HepG2 (cell line): ENCODE measurements around the gene ATP6V1F. TPM values are rescaled to one million over a fixed set of nuclear protein-coding genes. Genes with fewer than 3 reads are reported as not detected.

Experiments
- CHCHD3 ChIP-seq: sonication (generic); formaldehyde crosslinking; IDR thresholded peaks from 2 replicates; pipeline ENCODE4 v1.8.0; 2022; ENCODE audit warnings: mild to moderate bottlenecking, missing genetic modification reagents, moderate library complexity
- FOSL1 ChIP-seq: sonication (generic); formaldehyde crosslinking; IDR thresholded peaks from 2 replicates; pipeline ENCODE4 v1.9.0; 2021; ENCODE audit warnings: missing genetic modification reagents, borderline replicate concordance
- GATAD2A ChIP-seq: IDR thresholded peaks from 2 replicates; pipeline ENCODE4 v1.6.1; 2016
- GPN1 ChIP-seq: sonication (generic); formaldehyde crosslinking; IDR thresholded peaks from 2 replicates; pipeline ENCODE4 v1.5.1; 2020; ENCODE audit warnings: missing genetic modification reagents, borderline replicate concordance
- HNF4G ChIP-seq, 2 experiments: sonication (generic) in 1 of 2; formaldehyde crosslinking in 1 of 2; IDR thresholded peaks; 2 replicates each; pipeline versions ENCODE4 v1.4.0 to v1.6.1; 2011 to 2020; ENCODE audit warnings: borderline replicate concordance in 2 of 2, low read depth in 2 of 2, mild to moderate bottlenecking in 2 of 2, low read length in 1 of 2, missing genetic modification reagents in 1 of 2, moderate library complexity in 1 of 2
- KDM6A ChIP-seq: IDR thresholded peaks from 2 replicates; pipeline ENCODE4 v1.6.1; 2016; ENCODE audit warnings: low read depth
- PHF20 ChIP-seq: sonication (generic); formaldehyde crosslinking; IDR thresholded peaks from 2 replicates; pipeline ENCODE4 v1.5.0; 2020; ENCODE audit warnings: mild to moderate bottlenecking, missing genetic modification reagents
- PPARG ChIP-seq: conservative IDR thresholded peaks from 2 replicates; pipeline ENCODE4 v1.6.1; 2016; ENCODE audit warnings: missing biosample characterization, missing genetic modification reagents
- RXRA ChIP-seq: sonication (generic); formaldehyde crosslinking; IDR thresholded peaks from 2 replicates; pipeline ENCODE4 v1.5.1; 2020; ENCODE audit warnings: missing genetic modification reagents
- SALL1 ChIP-seq: sonication (generic); formaldehyde crosslinking; IDR thresholded peaks from 2 replicates; pipeline ENCODE4 v1.8.0; 2022; ENCODE audit warnings: mild to moderate bottlenecking, missing genetic modification reagents
- SMAD3 ChIP-seq: sonication (generic); formaldehyde crosslinking; IDR thresholded peaks from 2 replicates; pipeline ENCODE4 v1.4.0; 2020; ENCODE audit warnings: missing genetic modification reagents
- TBX2 ChIP-seq: sonication (generic); formaldehyde crosslinking; IDR thresholded peaks from 2 replicates; pipeline ENCODE4 v1.5.0; 2020; ENCODE audit warnings: missing genetic modification reagents, mild to moderate bottlenecking, borderline replicate concordance
- ZBTB1 ChIP-seq: sonication (generic); formaldehyde crosslinking; IDR thresholded peaks from 2 replicates; pipeline ENCODE4 v1.4.0; 2020; ENCODE audit warnings: missing genetic modification reagents, borderline replicate concordance
- ZNF746 ChIP-seq: sonication (generic); formaldehyde crosslinking; IDR thresholded peaks from 2 replicates; pipeline ENCODE4 v1.8.0; 2022; ENCODE audit warnings: mild to moderate bottlenecking, missing genetic modification reagents
- ZNF780A ChIP-seq: sonication (generic); formaldehyde crosslinking; IDR thresholded peaks from 2 replicates; pipeline ENCODE4 v1.8.0; 2022; ENCODE audit warnings: mild to moderate bottlenecking, missing genetic modification reagents, moderate library complexity
- polyA plus RNA-seq, 8 experiments: library from polyadenylated mRNA; depleted of rRNA in 3 of 8; stranded (reverse) in 7 of 8; unstranded in 1 of 8; fragments of >200 nt; fragmentation: Illumina TruSeq in 4 of 8; extraction: Trizol in 4 of 8; gene quantifications; 2 replicates each; pipeline versions ENCODE4 v1.2.1 to v1.2.3, GENCODE V29; 2011 to 2016; ENCODE audit warnings: low read depth in 4 of 8, missing spikeins in 1 of 8, mixed read lengths in 1 of 8; ENCODE audit not compliant: insufficient read depth in 1 of 8
- total RNA-seq, 5 experiments: library from RNA; depleted of rRNA; stranded (reverse); fragments of >200 nt; fragmentation: Illumina TruSeq; extraction: Trizol; gene quantifications; 2 replicates each; pipeline ENCODE4 v1.2.3, GENCODE V29; 2016; ENCODE audit warnings: low read depth in 1 of 5
- TF ChIP-seq, protein P1 (sequence below): sonication (generic); formaldehyde crosslinking; IDR thresholded peaks from 2 replicates; pipeline ENCODE4 v1.5.1; 2020; ENCODE audit warnings: mild to moderate bottlenecking, missing genetic modification reagents, moderate library complexity
- TF ChIP-seq, protein P2 (sequence below): sonication (generic); formaldehyde crosslinking; IDR thresholded peaks from 2 replicates; pipeline ENCODE4 v1.9.0; 2021; ENCODE audit warnings: mild to moderate bottlenecking, missing genetic modification reagents
- TF ChIP-seq, protein P3 (sequence below): sonication (generic); formaldehyde crosslinking; IDR thresholded peaks from 2 replicates; pipeline ENCODE4 v1.4.0; 2020; ENCODE audit warnings: missing genetic modification reagents, low read depth, mild to moderate bottlenecking, borderline replicate concordance

ATP6V1F gene
- total and polyA plus RNA-seq, 2 of the 13 experiments (the other 11 are each of a cell fraction or from before 2014, with no cell fraction given), result 87.2 to 132 TPM

DNA sequence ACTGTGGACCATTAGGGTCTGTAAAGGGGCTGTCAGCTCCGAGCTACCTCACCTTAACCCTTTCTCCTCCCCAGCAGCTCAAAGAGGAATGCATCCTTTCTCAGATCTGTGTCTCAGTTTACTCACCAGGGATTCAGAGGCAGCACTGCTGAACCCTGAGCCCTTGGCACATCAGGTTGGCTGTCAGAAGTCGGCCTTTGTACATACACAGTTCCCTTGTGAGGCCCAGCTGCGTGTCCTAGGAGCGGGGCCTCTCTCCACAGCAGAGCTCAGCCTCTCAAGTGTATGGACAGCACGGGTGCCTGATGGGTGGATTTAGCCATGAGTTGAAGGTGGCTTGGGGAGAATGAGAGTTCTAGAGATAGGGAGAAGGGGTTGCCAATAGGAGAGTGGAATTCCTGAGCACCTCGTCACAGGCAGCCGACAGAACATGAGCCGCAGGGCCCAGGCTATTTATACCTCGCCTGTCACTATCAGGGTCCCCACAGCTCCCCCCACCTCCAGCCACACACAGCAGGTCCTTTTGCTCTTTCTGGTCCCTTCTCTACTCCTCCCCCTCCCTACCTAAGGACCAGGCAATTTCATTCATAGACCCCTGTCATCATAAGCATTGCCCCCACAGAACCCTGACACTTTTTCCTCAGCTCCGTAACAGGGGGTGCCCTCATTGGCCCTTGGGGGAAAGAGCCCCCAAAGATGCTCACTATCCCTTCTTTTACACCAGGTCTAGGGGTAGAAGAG, 34.5 kb upstream of the ATP6V1F start (continued):
- TF ChIP-seq ZBTB1 (CRISPR knock-in tag) (no peak), GPN1 (no peak), SALL1 (CRISPR knock-in tag) (peak; percentile 47), RXRA (peak; percentile 16; the same call in 1 of the 2 replicates), PPARG (CRISPR knock-in tag) (0 out of 2 replicates have a peak, but pooled peaks have one; percentile 39), HNF4G (IDR thresholded peaks at IDR 0.05; ENCODE audit: borderline replicate concordance, low read depth, low read length) (peak; percentile 61), HNF4G (CRISPR knock-in tag; IDR thresholded peaks at IDR 0.05; ENCODE audit: borderline replicate concordance, low read depth) (no peak), ZNF746 (CRISPR knock-in tag) (no peak), SMAD3 (no peak), CHCHD3 (CRISPR knock-in tag) (no peak), ZNF780A (no peak), TBX2 (CRISPR knock-in tag) (0 out of 2 replicates have a peak, but pooled peaks have one; percentile 27), FOSL1 (CRISPR knock-in tag) (no peak), PHF20 (CRISPR knock-in tag) (no peak), GATAD2A (CRISPR knock-in tag) (peak; percentile 59), KDM6A (CRISPR knock-in tag) (0 out of 2 replicates have a peak, but pooled peaks have one; percentile 51)
- TF ChIP-seq, protein P1, sequence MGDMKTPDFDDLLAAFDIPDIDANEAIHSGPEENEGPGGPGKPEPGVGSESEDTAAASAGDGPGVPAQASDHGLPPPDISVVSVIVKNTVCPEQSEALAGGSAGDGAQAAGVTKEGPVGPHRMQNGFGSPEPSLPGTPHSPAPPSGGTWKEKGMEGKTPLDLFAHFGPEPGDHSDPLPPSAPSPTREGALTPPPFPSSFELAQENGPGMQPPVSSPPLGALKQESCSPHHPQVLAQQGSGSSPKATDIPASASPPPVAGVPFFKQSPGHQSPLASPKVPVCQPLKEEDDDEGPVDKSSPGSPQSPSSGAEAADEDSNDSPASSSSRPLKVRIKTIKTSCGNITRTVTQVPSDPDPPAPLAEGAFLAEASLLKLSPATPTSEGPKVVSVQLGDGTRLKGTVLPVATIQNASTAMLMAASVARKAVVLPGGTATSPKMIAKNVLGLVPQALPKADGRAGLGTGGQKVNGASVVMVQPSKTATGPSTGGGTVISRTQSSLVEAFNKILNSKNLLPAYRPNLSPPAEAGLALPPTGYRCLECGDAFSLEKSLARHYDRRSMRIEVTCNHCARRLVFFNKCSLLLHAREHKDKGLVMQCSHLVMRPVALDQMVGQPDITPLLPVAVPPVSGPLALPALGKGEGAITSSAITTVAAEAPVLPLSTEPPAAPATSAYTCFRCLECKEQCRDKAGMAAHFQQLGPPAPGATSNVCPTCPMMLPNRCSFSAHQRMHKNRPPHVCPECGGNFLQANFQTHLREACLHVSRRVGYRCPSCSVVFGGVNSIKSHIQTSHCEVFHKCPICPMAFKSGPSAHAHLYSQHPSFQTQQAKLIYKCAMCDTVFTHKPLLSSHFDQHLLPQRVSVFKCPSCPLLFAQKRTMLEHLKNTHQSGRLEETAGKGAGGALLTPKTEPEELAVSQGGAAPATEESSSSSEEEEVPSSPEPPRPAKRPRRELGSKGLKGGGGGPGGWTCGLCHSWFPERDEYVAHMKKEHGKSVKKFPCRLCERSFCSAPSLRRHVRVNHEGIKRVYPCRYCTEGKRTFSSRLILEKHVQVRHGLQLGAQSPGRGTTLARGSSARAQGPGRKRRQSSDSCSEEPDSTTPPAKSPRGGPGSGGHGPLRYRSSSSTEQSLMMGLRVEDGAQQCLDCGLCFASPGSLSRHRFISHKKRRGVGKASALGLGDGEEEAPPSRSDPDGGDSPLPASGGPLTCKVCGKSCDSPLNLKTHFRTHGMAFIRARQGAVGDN (CRISPR knock-in tag), result peak; percentile 38; the same call in 1 of the 2 replicates
- TF ChIP-seq, protein P2, sequence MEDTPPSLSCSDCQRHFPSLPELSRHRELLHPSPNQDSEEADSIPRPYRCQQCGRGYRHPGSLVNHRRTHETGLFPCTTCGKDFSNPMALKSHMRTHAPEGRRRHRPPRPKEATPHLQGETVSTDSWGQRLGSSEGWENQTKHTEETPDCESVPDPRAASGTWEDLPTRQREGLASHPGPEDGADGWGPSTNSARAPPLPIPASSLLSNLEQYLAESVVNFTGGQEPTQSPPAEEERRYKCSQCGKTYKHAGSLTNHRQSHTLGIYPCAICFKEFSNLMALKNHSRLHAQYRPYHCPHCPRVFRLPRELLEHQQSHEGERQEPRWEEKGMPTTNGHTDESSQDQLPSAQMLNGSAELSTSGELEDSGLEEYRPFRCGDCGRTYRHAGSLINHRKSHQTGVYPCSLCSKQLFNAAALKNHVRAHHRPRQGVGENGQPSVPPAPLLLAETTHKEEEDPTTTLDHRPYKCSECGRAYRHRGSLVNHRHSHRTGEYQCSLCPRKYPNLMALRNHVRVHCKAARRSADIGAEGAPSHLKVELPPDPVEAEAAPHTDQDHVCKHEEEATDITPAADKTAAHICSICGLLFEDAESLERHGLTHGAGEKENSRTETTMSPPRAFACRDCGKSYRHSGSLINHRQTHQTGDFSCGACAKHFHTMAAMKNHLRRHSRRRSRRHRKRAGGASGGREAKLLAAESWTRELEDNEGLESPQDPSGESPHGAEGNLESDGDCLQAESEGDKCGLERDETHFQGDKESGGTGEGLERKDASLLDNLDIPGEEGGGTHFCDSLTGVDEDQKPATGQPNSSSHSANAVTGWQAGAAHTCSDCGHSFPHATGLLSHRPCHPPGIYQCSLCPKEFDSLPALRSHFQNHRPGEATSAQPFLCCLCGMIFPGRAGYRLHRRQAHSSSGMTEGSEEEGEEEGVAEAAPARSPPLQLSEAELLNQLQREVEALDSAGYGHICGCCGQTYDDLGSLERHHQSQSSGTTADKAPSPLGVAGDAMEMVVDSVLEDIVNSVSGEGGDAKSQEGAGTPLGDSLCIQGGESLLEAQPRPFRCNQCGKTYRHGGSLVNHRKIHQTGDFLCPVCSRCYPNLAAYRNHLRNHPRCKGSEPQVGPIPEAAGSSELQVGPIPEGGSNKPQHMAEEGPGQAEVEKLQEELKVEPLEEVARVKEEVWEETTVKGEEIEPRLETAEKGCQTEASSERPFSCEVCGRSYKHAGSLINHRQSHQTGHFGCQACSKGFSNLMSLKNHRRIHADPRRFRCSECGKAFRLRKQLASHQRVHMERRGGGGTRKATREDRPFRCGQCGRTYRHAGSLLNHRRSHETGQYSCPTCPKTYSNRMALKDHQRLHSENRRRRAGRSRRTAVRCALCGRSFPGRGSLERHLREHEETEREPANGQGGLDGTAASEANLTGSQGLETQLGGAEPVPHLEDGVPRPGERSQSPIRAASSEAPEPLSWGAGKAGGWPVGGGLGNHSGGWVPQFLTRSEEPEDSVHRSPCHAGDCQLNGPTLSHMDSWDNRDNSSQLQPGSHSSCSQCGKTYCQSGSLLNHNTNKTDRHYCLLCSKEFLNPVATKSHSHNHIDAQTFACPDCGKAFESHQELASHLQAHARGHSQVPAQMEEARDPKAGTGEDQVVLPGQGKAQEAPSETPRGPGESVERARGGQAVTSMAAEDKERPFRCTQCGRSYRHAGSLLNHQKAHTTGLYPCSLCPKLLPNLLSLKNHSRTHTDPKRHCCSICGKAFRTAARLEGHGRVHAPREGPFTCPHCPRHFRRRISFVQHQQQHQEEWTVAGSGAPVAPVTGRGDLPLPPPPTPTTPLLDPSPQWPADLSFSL (CRISPR knock-in tag), result no peak
- TF ChIP-seq, protein P3, sequence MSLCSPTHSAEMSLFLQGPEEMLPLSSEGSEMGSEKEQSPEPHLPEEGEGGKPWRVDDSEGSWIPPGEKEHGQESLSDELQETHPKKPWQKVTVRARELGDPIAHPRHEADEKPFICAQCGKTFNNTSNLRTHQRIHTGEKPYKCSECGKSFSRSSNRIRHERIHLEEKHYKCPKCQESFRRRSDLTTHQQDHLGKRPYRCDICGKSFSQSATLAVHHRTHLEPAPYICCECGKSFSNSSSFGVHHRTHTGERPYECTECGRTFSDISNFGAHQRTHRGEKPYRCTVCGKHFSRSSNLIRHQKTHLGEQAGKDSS (CRISPR knock-in tag), result no peak
